ENCODE data around the gene ZBTB7C. TPM values are rescaled to one million over a fixed set of nuclear protein-coding genes. Genes with fewer than 3 reads are reported as not detected.

The ZBTB7C gene
- total RNA-seq, 2 donors from 2014 or later: 4.2 to 5.6 TPM

DNA sequence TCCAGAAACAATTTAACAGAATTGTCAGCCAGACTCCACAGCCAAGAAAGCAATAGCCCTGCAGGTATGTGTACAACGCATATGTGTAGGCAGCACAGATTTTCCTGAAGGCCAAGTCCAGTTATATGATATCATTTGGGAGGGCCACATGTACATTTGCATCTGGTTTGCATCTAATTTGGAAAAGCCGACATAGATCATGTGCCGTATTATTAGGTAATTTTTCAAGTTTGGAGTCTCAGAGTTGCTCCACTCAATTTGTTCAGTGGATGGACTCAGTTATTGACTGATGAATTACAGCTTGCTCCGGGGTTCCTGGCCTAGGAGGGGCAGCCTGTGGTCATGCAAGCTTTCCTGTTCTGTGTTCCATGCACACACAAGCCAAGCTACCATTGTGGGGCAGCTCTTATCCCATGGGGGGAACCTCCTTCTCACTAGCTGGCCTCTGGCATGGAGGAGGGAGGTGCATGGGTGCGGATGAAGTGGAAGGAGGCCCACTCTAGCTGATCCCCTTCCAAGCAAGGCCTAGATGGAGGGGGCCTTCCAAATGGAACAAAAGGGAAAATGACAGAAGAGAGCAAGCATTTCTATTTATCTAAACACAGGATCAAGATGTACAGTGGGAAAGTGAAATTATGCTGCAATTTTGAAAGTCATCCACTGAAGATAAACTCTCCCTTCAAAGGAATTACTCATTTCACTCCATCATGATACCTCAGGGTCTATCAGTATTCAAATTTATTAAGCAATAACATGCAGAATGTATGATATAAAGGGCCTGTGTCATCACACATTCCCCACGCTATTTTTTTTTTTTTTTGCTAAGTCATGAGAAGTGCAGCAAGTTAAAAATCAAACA lies 276.2 kb downstream of the ZBTB7C start:
- peak in 1 of 2 donors; percentile 34 for ATAC-seq
- intact Hi-C loops (cut with DNase I): no loop called here
- DNase-seq: no peak

DNA sequence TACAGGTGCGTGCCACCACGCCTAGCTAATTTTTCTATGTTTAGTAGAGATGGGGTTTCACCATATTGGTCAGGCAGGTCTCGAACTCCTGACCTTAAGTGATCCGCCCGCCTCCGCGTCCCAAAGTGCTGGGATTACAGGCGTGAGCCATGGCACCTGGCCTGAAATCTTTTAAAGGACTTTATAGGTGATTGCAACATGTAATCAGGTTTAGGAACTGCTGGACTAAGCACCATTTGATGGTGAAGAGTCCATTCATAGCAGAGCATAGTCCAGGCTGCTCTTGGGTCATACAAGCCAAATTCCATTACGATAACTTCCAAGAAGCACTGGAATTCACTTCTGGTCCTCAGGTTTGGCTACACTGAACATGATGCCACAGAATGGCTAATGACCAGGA lies 278.1 kb downstream of the ZBTB7C start:
- DNase-seq: no peak
- ATAC-seq: no peak
- intact Hi-C loops (cut with DNase I): no loop called here

DNA sequence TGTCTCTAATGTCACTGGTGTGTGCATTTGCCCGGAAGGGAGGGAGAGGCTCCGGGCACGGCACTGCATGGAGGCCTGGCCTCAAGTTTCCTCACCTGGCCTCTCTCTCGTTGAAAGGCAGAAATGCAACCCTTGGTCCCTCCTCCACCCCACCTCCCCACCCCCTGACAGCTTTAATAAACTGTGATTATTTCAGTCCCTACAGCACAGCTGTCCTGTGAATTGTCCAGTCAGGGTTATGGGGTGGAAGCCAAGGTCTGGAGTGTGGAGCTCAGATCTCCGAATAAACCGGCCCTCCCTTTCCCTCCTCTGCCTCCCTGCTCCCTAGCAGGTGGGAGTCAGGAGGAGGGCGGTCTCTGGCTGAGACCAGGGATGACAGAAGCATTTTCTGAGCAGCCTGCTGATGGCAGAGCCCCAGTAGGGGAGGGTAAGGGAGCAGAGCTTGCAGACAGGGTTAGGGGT lies 279.5 kb downstream of the ZBTB7C start:
- ATAC-seq (peak in 1 of 2 donors; percentile 67), DNase-seq (no peak)
- intact Hi-C loops (cut with DNase I): no loop called here

DNA sequence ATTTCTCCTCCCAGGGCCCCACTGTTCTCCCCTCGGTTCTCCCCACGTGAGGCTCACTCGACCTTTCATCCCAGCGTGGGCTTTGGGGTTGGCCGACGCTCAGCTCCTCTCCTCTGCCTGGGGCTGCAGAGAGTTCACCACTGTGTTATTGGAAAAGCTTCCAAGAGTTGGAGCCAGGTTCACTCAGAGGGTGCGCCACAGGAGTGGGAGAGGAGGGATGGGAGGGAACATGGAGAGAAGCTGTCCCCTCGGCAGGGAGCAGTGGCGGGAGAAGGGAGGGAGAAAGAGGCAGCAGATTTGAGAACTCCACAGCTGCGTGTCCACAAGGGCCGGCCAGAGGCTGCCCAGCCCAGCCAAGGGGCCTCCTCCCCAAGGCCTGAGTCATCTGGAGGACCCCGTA lies 281.6 kb downstream of the ZBTB7C start:
- intact Hi-C loops (cut with DNase I): no loop called here

DNA sequence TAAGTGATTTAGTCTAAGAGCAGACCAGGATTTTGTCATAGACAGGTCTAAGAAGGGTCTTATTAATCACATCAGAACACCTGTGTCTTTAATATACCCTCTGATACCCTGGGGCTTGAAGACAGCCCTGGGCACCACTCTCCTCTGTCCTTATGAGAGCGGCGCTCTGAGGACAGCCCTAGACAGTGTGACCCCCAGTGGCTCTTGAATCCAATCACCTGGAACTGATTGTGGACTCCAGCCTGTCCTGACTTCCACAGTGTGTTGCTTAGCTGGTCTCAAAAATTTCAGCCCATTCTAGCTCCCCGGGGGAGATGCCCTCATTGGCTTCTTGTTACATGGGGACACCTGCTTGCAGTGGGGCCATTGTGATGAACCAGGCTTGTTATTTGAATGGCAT lies 282.9 kb downstream of the ZBTB7C start:
- ATAC-seq: no peak
- intact Hi-C loops (cut with DNase I): no loop called here
- no peak for DNase-seq

More for the DNA sequence above, 281.6 kb downstream of the ZBTB7C start:
- ATAC-seq (no peak), DNase-seq (no peak)

DNA sequence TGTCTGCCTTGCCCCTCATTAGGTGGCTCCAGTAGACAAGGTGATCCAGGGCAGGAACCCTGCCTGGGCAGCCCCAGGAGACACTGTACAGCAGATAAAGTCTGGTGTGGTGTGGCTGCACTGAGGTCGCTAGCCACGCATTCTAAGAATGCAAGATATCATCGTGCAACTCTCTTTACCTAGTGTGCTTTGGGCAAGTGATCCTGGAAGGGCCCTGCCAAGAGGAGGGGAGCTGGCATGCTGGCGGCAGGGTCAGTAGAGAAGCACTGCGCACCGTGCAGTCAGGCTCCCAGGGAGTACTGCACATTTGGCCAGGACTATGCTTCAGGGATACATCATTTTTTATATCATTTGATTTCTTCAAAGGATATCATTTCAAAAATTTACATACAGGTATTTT lies 283.5 kb downstream of the ZBTB7C start:
- ATAC-seq: no peak
- intact Hi-C loops (cut with DNase I): no loop called here
- DNase-seq: no peak

DNA sequence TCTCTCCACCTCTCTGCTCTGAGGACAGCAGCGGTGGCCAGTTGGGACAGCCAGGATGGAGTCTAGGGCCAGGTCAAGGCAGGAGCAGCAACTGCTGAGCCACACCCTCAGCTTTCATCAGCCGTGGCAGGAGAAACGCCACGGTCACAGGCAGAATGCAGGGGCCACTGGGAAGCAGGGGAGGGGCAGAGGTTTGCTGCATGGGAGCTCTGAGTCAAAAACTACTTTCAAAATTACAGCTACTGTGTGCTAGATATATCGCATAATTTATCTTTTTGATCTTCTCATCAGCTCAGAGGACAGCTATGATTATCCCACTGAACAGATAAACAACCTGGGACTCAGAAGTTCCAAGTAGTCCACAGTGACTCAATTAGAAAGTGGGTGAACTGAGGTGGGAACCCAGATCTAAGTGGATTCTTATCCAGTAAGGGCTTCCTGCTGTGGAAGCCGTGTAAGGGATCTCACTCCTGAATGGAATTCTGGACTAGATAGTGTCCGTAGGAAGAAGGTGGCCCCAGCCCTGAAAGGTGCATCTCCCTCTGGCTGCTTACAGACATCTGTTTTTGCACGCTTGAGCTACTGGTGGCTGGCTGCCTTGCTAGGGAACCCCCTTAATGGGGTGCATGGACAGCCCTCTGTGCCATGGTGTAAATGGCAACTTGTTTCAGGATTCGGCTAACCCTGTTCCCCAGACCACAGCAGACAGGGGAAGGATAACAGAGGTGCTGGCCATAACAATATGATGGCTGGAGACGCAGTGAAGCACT lies 284.1 kb downstream of the ZBTB7C start:
- no peak for DNase-seq
- intact Hi-C loops (cut with DNase I): no loop called here
- ATAC-seq: no peak

DNA sequence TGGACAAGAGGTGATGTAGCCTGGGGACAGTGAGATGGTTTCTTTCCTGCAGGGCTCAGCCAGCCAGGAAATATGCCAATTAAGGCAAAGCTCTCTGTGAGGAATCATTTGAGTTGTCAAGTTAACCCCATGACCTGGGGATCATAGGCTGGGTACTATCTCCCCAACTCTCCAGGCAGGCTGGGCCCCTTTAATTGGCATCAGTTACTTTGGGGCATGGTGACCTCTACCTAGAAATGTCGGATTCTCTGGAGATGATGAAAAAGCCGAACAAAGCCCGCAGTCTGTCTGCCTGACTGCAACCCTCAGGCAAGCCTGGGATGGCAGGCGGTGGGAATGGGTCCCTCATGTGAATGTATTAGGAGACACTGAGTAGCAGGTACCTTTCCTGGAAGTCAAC lies 285.2 kb downstream of the ZBTB7C start:
- ATAC-seq (no peak), DNase-seq (no peak)
- intact Hi-C loops (cut with DNase I): no loop called here

DNA sequence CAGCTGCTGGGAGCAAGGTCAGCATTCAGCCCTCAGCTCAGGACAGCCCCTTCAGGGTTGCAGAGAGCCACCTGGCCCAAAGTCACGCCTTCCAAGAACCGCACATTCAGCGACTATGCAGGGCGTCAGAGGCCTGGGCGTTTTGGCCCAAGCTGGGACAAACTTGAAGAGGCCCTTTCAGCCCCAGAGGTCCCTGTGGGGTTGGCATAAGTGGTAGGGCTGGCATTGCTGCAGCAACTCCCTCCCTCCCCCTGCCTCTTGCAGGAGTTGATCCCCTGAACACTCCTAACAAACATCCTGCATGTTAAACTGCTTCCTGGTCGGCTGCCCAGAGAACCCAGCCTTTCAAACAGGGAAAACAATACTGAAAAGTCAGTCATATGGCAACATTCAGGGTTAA lies 285.9 kb downstream of the ZBTB7C start:
- intact Hi-C loops (cut with DNase I): no loop called here
- no peak for ATAC-seq
- no peak for DNase-seq

DNA sequence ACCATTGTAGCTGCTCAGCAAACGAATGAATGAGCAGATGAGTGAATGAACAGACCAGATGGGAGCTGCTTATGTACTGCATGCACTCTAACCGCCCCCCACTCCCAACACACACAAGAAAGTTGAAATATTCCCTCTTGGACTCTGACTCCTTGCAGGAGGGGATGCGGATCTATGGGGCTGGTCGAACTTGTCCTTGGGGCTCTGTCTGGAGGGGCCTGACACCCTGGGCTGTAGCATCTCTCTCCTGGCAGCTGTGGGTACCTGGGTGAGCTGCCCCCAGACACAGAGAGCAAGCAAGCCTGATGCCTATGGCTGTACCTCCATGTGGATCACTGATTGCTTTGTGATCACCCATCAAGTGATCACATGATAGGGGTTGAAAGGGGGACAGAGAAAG lies 286.4 kb downstream of the ZBTB7C start:
- DNase-seq: no peak
- ATAC-seq: no peak
- intact Hi-C loops (cut with DNase I): no loop called here

DNA sequence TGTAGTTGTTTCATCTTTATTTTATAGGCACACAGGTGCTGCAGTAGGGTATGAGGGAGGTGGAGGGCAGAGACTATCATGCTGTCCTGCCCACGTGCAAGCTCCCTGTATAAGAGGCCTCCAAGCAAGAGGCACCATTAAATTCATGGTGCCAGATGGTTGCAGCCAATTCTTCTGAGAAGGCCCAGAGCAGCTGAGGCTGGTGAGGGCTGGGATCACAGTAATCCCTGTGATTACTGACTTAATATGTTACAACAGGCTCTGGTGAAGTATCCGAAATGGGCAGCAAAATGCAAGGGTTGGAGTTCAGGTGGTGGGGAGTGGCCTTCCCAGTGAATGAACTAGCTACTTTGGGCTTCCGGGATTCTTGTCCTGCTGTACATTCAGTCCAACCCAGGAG lies 286.8 kb downstream of the ZBTB7C start:
- intact Hi-C loops (cut with DNase I): no loop called here
- ATAC-seq: no peak
- DNase-seq: no peak

DNA sequence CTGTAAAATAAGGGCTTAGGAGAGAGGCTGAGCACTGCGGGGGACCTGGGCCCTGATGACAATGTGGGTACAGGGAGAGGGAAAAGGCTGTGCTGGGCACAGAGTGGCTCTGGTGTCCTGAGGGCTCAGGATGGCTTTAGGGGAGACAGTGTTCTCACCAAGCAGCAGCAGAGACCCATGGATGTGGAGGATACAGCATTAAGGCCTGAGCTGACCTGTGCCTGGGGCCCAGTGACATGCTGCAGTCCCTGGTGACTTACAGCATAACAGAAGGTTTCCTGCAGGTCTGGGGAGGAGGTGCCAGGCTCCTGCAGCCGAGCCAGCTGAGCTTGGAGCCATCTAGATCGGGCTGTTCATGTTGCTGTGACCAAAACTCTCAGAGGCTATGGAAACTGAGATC lies 287.4 kb downstream of the ZBTB7C start:
- intact Hi-C loops (cut with DNase I): no loop called here
- ATAC-seq: no peak
- DNase-seq: no peak

DNA sequence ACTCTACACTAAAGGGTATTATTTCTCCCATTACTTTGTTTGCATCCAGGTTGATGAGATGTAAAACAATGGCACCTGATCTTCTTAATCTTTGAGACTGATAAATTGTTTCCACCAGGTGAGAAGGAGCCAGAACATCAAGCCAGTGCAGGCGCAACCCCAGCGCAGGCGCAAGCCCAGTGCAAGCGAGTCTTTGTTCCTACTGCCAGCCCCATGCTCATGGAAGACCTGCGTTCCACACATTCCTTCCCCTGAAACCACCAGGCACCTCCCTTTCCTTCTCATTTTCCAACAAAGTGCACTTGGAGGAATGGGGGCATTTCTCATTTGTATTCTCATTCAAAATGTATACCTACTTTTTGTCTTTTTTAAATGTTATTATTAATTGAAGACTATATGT lies 290.0 kb downstream of the ZBTB7C start:
- ATAC-seq: peak in 1 of 2 donors; percentile 57
- intact Hi-C loops (cut with DNase I): no loop called here

DNA sequence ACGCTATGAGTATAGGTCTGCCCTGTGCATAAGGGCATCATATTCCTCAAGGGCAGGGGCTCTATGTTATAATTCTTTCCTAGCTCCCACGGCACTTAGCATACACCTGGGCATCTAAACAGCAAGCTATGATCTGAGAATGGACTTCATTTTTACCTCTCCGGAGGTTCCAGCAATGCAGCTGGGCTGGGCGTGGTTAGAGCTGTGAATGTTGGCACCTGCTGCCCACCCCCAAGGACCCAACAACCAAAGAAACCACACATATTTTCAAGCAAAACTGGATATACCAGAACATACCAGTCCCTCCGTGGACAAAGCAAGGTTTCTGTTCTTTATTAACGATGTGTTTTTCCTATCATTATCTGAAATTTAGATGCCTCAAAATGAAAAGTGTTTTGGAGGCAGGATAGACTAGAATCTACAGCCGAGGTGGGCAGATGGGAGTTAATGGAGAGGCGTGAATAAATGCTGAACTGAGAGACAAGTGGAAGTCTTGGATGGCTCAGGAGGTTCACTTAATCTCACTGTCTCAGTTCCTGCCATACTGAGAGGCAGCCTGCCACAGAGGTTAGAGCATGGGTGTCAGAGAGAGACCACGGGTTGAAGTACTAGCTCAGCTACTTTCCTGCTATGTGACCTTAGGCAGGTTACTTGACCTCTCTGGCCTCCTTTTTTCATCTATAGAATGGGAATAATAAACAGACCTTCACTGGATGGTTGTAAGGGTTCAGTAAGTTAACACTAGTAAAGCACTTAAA lies 292.1 kb downstream of the ZBTB7C start:
- ATAC-seq: no peak
- no peak for DNase-seq
- intact Hi-C loops (cut with DNase I): no loop called here

More for the DNA sequence above, 290.0 kb downstream of the ZBTB7C start:
- no peak for DNase-seq

DNA sequence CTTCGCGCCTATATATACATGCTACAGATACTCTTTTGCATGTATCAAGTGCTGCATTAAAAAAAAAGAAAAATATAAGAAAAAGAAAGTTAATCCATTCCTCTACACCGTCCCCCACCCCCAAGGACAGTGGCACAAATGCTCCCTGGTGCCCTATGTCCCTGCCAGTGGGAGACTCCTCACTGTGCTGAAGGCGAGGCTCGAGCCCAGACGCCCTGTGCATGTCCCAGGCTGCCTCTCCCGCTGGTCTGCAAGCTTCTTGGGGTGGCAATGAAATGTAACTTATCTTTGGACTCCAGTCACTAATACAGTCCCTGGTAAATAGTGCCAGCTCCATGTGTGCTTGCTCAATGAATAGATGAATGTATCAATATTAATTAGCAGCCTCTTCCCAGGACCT lies 293.2 kb downstream of the ZBTB7C start:
- intact Hi-C loops (cut with DNase I): no loop called here
- ATAC-seq: no peak
- DNase-seq: no peak

DNA sequence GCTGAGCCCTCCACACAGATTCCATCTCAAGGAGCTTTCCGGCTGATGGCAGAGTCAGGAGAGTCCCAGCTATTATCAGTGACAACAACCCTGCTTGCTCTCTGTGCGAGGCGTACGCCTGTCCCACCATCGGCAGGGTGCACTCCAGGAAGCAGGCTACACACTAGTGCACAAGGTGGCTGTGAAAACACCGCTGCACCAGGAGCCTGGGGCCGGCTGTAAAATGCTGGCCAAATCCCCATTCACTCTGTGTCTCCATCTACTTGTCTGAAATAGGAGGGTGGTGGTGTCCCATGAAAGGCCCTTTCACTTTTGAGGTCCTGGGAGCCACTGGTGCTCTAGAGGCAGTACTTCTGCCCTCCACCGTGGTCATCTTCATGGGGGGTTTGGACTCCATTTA lies 295.5 kb downstream of the ZBTB7C start:
- DNase-seq: no peak
- intact Hi-C loops (cut with DNase I): no loop called here
- no peak for ATAC-seq

DNA sequence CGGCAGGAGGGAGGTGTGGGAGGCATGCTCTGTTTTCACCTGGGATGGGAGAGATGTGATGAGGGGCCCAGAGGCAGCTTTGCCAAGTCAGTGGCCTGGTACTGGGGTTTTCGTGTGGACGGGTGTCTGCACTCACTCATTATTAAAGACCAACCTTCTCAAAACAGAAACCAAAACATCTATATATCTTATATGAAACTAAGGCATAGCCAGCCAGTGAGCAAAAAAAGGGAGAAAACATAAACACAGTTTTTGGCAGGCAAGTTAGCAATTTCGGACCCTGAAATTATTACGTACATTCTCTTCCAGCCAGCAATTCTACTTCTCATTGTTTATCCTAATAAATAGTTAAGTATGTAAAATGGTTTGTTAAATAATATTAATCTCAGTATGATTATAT lies 297.6 kb downstream of the ZBTB7C start:
- ATAC-seq (no peak), DNase-seq (no peak)
- intact Hi-C loops (cut with DNase I): no loop called here

DNA sequence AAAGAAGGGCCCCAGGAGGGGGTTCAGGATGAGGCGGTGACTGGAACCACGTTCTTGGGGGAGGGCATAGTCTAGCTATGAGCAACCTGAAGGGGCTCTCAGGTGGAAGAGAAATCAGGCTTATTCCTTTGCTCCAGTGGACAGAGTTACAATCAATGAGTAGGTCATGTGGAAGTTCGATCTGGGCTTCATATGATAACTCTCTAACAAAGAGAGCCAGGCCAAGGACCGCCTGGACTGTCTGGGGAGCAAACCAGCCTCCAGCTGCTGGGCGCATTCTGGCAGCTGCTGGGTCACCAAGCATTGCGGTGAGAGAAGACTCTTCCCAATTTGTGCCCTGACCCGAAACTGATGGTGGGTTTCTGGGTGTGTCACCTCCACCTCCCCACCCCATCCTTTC lies 298.4 kb downstream of the ZBTB7C start:
- ATAC-seq: no peak
- intact Hi-C loops (cut with DNase I): no loop called here
- DNase-seq: no peak

DNA sequence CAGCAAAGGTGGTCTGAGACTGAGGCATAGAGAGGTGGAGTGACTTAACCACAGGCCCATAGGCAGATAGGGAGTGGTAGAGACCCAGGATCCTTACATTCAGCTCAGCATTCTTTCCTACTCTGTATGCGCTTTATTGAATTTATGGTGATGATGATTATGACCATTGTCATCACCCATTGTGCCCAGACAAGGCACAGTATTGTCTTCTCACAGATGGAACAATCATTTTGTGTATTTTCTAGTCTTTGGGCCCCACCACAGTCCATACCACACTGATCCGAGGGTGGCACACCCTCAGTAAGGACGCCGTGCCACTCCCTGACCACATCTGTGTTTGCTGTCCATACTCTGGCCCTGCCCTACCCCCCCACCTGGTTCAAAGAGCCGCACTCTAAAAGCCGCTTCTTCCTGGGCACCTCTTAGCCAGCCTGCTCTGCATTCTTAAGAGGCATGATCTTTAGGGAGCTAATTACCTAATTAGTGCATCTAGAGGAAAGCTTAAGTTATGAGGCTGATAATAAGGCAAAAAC lies 299.2 kb downstream of the ZBTB7C start:
- ATAC-seq (no peak), DNase-seq (no peak)
- intact Hi-C loops (cut with DNase I): no loop called here

DNA sequence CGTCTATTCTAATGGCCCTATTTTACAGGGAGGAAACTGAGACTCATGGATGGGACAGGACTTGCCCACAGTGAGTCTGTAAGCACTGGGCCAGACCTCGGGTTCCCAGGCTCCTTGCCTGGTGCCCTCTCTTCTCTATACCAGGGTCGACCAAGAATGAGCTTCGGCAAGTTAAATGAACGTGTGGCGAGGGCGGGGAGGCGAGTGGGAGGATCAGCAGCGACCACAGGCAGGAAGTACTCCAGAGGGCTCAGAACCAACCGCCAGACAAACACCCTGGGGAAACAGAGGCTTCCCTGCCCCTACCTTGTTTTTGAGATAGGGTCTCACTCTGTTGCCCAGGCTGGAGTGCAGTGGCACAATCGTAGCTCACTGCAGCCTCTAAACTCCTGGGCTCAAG lies 301.0 kb downstream of the ZBTB7C start:
- intact Hi-C loops (cut with DNase I): no loop called here
- ATAC-seq (no peak), DNase-seq (no peak)
